Ectodermal cell (in vitro differentiated cells): ENCODE data around the gene PXDN. TPM values are rescaled to one million over a fixed set of nuclear protein-coding genes. Genes with fewer than 3 reads are reported as not detected.

Source experiments
- H3K27ac ChIP-seq: 2 replicates; pipeline ENCODE4 v1.7.0; 2013; ENCODE audit warnings: mild to moderate bottlenecking, low read depth, low read length; ENCODE audit not compliant: insufficient read depth, poor library complexity, severe bottlenecking
- H3K27me3 ChIP-seq: 2 replicates; pipeline ENCODE4 v1.7.0; 2013; ENCODE audit warnings: mild to moderate bottlenecking, low read length; ENCODE audit not compliant: insufficient read depth, control insufficient read depth, poor library complexity, severe bottlenecking
- H3K36me3 ChIP-seq: one replicate; pipeline ENCODE4 v1.7.0; 2013; ENCODE audit warnings: low read length; ENCODE audit not compliant: control insufficient read depth, insufficient read depth
- H3K4me1 ChIP-seq: one replicate; pipeline ENCODE4 v1.7.0; 2013; ENCODE audit warnings: low read length; ENCODE audit not compliant: control insufficient read depth, insufficient read depth
- H3K4me3 ChIP-seq: 2 replicates; pipeline ENCODE4 v1.7.0; 2013; ENCODE audit warnings: low read depth, low read length, control low read depth; ENCODE audit not compliant: insufficient read depth
- H3K9me3 ChIP-seq: 2 replicates; pipeline ENCODE4 v1.7.0; 2013; ENCODE audit warnings: mild to moderate bottlenecking, low read length, moderate library complexity; ENCODE audit not compliant: control insufficient read depth
- WGBS, 2 experiments: methylation state at CpG; one replicate each; pipeline ENCODE4 v1.1.7; 2013; ENCODE audit warnings: missing lambda C conversion rate in 2 of 2; 5-methylcytosine and 5-hydroxymethylcytosine counted together
- polyA plus RNA-seq, 4 experiments: library from polyadenylated mRNA; stranded (reverse); fragments of 50-300 nt; gene quantifications; one replicate each; pipeline ENCODE4 v1.2.3, GENCODE V29; 2013

Gene PXDN, protein sequence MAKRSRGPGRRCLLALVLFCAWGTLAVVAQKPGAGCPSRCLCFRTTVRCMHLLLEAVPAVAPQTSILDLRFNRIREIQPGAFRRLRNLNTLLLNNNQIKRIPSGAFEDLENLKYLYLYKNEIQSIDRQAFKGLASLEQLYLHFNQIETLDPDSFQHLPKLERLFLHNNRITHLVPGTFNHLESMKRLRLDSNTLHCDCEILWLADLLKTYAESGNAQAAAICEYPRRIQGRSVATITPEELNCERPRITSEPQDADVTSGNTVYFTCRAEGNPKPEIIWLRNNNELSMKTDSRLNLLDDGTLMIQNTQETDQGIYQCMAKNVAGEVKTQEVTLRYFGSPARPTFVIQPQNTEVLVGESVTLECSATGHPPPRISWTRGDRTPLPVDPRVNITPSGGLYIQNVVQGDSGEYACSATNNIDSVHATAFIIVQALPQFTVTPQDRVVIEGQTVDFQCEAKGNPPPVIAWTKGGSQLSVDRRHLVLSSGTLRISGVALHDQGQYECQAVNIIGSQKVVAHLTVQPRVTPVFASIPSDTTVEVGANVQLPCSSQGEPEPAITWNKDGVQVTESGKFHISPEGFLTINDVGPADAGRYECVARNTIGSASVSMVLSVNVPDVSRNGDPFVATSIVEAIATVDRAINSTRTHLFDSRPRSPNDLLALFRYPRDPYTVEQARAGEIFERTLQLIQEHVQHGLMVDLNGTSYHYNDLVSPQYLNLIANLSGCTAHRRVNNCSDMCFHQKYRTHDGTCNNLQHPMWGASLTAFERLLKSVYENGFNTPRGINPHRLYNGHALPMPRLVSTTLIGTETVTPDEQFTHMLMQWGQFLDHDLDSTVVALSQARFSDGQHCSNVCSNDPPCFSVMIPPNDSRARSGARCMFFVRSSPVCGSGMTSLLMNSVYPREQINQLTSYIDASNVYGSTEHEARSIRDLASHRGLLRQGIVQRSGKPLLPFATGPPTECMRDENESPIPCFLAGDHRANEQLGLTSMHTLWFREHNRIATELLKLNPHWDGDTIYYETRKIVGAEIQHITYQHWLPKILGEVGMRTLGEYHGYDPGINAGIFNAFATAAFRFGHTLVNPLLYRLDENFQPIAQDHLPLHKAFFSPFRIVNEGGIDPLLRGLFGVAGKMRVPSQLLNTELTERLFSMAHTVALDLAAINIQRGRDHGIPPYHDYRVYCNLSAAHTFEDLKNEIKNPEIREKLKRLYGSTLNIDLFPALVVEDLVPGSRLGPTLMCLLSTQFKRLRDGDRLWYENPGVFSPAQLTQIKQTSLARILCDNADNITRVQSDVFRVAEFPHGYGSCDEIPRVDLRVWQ (N-terminal part only)
- 116 TPM for polyA plus RNA-seq (2013, experiment 1 of 4)
- polyA plus RNA-seq (2013, experiment 2 of 4): 147 TPM
- polyA plus RNA-seq (2013, experiment 3 of 4): 89.5 TPM
- polyA plus RNA-seq (2013, experiment 4 of 4): 110 TPM

DNA sequence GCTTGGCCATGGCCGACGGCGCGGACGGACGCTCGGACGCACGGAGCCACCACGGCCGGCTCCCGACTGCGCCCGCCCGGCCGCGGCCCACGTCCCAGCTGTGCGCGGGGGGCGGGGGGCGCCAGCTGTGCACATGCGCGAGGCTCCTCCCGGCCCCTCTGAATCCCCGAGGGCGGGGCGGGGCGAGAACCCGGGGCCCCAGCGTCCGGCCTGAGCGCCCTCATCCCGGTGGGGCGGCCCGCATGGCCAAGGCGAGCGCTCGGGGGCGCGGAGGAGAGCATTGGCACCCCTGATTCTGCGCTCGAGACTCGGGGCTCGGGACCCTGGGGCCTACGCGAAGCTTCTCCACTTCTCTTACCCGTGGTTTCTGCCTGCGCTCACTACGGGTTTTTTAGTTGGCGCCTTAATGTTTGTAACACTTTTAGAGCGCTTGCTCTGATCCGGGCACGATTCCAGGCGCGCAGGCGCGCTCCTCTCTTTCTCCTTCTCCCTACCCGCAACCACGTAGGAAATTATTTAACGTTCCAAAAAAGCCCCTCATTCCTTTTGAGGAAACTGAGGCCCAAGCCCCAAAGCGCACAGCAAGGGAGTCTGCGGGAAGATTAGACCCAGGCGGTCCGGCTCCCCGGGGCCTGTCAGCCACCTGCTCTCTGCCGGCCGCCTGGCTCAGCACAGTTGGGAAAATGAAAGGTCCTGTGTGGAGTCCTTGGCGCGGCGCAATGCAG lies at the start of gene PXDN:
TSS of gene PXDN (minus strand) at position 70 of the 725 bp plus-strand sequence. CDS start at position 10, 60 bp downstream.
- no peaks in the 10 kb centered on the region for H3K9me3 ChIP-seq
- H3K4me1 ChIP-seq: peaks cover 13% of the 10 kb centered on the region
- no peaks in the 10 kb centered on the region for H3K36me3 ChIP-seq
- peak within 1 kb of the TSS; percentile 64 for H3K4me3 ChIP-seq
- WGBS, 2 experiments: 20 to 21% methylated on average over 71 of the region's 71 CpGs
- peaks cover 44% of the 10 kb centered on the region for H3K27me3 ChIP-seq
- H3K27ac ChIP-seq: peak within 1 kb of the TSS; percentile 84

DNA sequence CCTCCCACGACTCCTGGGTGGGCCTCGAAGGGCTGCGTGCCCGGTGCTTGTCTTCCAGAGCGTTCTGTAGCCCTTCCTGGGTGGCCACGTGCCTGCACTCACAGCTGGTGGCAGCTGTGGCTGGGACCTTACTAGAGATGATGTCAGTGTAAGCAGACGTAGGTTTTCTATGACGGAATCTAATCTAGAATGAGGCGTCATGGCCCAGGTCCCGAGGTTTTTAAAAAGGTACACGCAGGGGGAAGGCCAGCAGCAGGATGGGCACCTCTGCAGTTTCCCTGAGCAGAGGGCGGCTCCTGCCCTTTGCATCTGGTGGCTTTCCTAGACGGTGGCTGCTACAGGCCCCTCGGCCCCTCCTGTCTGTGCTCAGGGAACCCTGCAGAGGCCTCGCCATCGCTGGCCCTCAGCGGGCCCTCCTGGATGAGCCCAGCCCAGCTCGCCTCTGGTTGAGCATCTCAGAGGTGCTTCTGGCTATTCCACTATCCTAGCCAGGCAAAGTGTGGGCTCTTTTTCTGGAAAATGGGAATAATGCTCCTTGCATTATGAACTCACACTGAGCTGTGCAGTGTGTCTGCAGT lies 49.6 kb upstream of the PXDN start:
- H3K4me3 ChIP-seq: no peak overlapping the region
- H3K9me3 ChIP-seq: no peaks in the 10 kb centered on the region
- no peaks in the 10 kb centered on the region for H3K36me3 ChIP-seq
- no peaks in the 10 kb centered on the region for H3K27me3 ChIP-seq
- peaks cover 5% of the 10 kb centered on the region for H3K4me1 ChIP-seq
- H3K27ac ChIP-seq: no peak overlapping the region
- WGBS, 2 experiments: 88% methylated on average over 18 of the region's 18 CpGs

DNA sequence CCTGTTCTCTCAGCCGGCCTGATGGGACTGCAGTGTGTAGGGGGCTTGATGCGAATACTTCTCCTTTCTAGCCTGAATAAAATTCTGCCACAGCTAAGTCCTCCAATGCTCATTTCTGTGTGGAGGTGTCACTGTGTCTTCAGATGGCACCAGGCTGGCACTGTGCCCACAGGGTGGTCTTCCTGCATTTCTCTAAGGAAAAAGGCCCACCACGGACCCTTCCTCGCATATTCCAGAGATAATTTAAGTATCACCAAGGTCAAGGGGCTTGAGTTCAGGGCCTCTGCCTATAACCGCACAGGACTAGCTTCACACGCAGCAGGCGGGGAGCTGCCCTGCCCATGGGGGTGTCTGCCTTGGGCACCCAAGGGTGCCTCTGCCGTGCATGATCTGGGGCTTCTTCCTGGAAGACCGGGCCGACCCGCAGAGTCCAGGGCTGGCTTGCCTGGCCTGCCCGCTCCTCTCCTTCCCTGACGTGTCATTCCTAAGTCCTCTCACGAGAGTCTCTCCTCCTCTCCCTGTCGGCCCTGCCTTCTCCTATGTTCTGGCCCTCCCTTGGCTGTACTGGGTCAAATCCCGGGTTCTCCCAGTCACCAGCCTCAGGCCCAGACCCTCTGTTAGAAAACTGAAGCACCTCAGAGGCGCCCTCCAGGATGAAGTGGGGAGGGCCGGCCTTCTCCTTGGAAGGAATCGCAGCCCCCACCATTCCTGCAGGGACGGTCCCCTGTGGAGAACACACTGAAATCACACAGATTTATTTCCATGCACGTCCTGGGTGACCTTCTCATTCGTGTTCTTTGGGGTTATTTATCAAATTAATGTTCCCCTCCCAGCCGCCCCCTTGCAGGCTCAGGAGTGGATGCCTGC lies 48.9 kb upstream of the PXDN start:
- Histone ChIP-seq H3K4me3 (no peak overlapping the region), H3K27ac (no peak overlapping the region), H3K9me3 (no peaks in the 10 kb centered on the region), H3K4me1 (peaks cover 13% of the 10 kb centered on the region), H3K27me3 (no peaks in the 10 kb centered on the region), H3K36me3 (no peaks in the 10 kb centered on the region)
- 93% methylated on average over 23 of the region's 23 CpGs for WGBS, 2 experiments

DNA sequence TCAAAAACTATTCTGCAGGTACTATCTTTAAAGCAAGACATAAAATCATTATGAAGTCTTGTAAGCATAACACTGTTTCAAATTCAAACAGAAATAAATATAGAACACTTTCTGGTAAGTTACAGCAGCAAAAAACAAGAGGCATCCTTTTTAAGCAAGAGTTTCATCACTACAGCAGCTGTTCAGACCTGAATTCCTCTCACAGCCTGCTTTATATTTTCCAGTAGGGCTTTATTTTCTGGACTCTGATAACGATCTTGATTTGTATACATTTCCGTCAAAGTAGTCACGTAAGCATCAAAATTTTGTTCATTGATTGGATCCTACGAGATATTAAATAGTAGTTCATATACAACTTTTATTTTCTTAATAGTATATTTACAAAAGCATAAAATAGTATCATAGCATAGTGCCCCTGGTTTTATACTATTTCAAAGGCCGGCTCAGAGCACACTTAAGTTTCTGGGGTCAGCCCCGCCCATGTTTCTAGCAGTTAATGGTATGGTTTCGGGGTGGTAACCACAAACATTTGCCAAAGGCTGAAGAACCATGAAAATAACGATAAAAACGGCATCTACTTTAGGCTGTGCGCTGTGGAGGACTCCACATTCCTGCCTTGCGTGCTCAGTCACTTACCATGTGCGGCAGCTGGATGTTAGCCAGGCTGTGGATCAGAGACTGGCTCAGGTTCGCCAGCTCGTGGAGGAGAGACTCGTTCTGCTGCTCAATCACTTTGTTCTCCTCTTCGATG lies 47.5 kb upstream of the PXDN start:
- H3K9me3 ChIP-seq: no peaks in the 10 kb centered on the region
- no peak overlapping the region for H3K27ac ChIP-seq
- H3K36me3 ChIP-seq: no peaks in the 10 kb centered on the region
- H3K27me3 ChIP-seq: no peaks in the 10 kb centered on the region
- WGBS, 2 experiments: 95 to 97% methylated on average over 15 of the region's 16 CpGs
- H3K4me3 ChIP-seq: no peak overlapping the region
- peaks cover 13% of the 10 kb centered on the region for H3K4me1 ChIP-seq

DNA sequence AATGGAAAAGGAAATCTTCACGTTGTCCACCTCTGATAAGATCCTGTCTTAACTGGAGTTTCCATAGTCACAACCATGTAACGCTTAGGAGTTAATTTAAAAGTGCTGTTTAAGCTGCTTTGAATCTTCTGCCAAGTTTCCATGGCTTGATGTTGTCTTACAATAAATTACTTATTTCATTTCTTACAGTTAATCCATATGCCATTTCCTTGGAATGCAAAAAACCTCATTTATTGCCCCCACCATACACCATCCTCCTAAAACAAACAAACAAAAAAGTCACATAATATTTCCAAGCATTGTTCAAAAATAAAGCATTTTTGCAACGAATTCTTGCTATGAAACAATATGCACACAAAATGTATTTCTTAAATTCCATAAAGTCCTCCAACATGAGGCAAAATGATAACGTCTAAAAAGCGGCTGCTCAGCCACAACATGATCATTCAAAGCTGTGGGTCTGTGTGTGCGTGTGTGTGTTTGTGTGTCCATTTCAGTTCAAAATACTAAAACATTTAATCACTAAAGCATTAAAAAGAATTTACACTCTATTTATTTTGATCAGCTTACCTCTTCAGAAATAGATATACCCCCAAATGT lies 46.8 kb upstream of the PXDN start:
- Histone ChIP-seq H3K4me1 (peaks cover 13% of the 10 kb centered on the region), H3K4me3 (no peak overlapping the region), H3K9me3 (no peaks in the 10 kb centered on the region), H3K27ac (no peak overlapping the region), H3K36me3 (no peaks in the 10 kb centered on the region), H3K27me3 (no peaks in the 10 kb centered on the region)
- 96% methylated on average over 6 of the region's 6 CpGs for WGBS, 2 experiments

DNA sequence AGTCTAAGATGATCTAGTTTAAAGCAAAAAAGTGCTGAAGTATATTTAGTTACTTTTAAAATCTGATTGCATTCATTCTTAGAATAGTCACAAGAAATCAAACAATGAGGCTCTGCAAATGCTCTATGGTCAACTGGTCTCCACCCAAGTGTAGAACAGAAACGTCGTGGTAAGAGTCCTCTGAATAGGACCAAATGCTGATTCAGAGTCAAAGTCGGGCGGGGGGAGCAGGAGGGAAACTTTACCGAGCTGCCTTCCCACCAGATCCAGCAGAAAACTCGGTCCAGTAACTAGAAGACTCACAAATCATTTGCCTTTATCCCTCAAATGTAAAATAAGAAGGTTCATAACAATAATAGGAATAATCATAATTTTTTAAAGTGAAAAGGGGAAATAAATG lies 46.2 kb upstream of the PXDN start:
- Histone ChIP-seq H3K4me1 (peaks cover 13% of the 10 kb centered on the region), H3K9me3 (no peaks in the 10 kb centered on the region), H3K4me3 (no peak overlapping the region), H3K36me3 (no peaks in the 10 kb centered on the region), H3K27me3 (no peaks in the 10 kb centered on the region), H3K27ac (no peak overlapping the region)
- WGBS, 2 experiments: 70 to 72% methylated on average over 5 to 6 of the region's 6 CpGs

DNA sequence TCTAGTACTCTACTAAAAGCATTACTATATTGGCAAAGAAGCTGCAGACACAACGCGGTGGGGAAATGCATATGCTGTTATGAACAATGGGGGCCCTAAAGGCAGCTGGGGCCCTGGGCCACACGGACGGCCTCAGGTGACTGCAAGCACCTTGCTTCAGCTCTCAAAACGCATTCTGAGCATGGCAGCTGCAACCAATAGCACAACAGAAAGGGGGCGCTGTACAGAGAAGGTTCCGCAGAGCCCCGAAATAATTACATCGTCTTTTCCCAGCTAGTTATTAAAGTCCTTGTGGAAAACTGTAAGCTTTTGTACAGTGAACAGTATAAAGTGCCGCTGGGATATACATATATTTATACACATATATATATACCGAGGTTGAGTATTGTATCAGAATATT lies 45.3 kb upstream of the PXDN start:
- Histone ChIP-seq H3K27ac (no peak overlapping the region), H3K4me3 (no peak overlapping the region), H3K4me1 (peaks cover 12% of the 10 kb centered on the region), H3K36me3 (no peaks in the 10 kb centered on the region), H3K9me3 (no peaks in the 10 kb centered on the region), H3K27me3 (no peaks in the 10 kb centered on the region)
- 94% methylated on average over 10 of the region's 11 CpGs for WGBS, 2 experiments

DNA sequence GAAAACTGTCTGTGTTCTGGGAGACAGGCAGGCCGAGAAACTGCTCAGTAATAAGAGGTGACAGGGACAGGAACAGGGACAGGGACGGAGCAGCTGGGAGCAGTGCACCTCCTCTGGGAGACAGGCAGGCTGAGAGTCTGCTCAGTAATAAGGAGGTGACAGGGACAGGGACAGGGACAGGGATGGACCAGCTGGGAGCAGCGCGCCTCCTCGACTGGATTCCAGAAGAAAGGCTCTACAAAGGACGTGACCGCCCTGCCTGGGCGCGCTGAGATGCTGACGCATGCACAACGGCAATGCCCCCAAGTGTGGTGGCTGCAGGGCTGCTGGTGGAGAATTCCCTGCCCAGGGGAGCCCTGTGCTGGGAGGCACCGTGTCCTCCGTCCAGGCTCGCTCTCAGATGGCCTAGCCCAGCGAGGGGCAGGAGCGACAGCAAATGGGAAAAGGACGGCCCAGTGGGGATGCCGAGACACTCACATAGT lies 44.2 kb upstream of the PXDN start:
- Histone ChIP-seq H3K9me3 (no peaks in the 10 kb centered on the region), H3K36me3 (no peaks in the 10 kb centered on the region), H3K27me3 (no peaks in the 10 kb centered on the region), H3K4me1 (peaks cover 8% of the 10 kb centered on the region), H3K4me3 (no peak overlapping the region), H3K27ac (no peak overlapping the region)
- 70 to 71% methylated on average over 18 of the region's 18 CpGs for WGBS, 2 experiments
